ENCODE measurements around the gene ARHGAP26. TPM values are rescaled to one million over a fixed set of nuclear protein-coding genes. Genes with fewer than 3 reads are reported as not detected.

ARHGAP26 gene
- total RNA-seq, 2 experiments from 2014 or later, result 10.2 to 11.0 TPM

- Mint-ChIP-seq H3K27me3 (no peaks in the 10 kb centered on the region), H3K4me1 (peaks cover 72% of the 10 kb centered on the region), H3K9me3 (peaks cover 5% of the 10 kb centered on the region), H3K36me3 (peaks cover 32% of the 10 kb centered on the region), H3K4me3 (peak overlapping the region; percentile 12), H3K27ac (peak overlapping the region; percentile 91)
- no peak for DNase-seq
Observed at GRCh38 chr5:143008032-143008431, 237.9 kb downstream of the ARHGAP26 start.

- H3K4me1 Mint-ChIP-seq, result peaks cover 69% of the 10 kb centered on the region
- H3K4me3 Mint-ChIP-seq, result no peak overlapping the region
- H3K27ac Mint-ChIP-seq, result peak overlapping the region; percentile 91
- peak; percentile 79 for DNase-seq
- peaks cover 29% of the 10 kb centered on the region for H3K36me3 Mint-ChIP-seq
- no peaks in the 10 kb centered on the region for H3K27me3 Mint-ChIP-seq
- H3K9me3 Mint-ChIP-seq, result peaks cover 2% of the 10 kb centered on the region
Observed at GRCh38 chr5:143008809-143009521, 238.8 kb downstream of the ARHGAP26 start.

GRCh38 chr5:143010351-143010750 lies 240.2 kb downstream of the ARHGAP26 start:
- Mint-ChIP-seq H3K4me3 (no peak overlapping the region), H3K27ac (peak overlapping the region; percentile 91), H3K4me1 (peaks cover 58% of the 10 kb centered on the region), H3K9me3 (peaks cover 2% of the 10 kb centered on the region), H3K36me3 (peaks cover 37% of the 10 kb centered on the region), H3K27me3 (no peaks in the 10 kb centered on the region)
- DNase-seq, result no peak

- no peak overlapping the region for H3K4me3 Mint-ChIP-seq
- no peaks in the 10 kb centered on the region for H3K27me3 Mint-ChIP-seq
- peaks cover 52% of the 10 kb centered on the region for H3K4me1 Mint-ChIP-seq
- no peak for DNase-seq
- peaks cover 2% of the 10 kb centered on the region for H3K9me3 Mint-ChIP-seq
- H3K36me3 Mint-ChIP-seq, result peaks cover 42% of the 10 kb centered on the region
- peak overlapping the region; percentile 81 for H3K27ac Mint-ChIP-seq
Observed at GRCh38 chr5:143011585-143011984, 241.4 kb downstream of the ARHGAP26 start.

- peaks cover 48% of the 10 kb centered on the region for H3K36me3 Mint-ChIP-seq
- H3K9me3 Mint-ChIP-seq, result peaks cover 11% of the 10 kb centered on the region
- H3K27me3 Mint-ChIP-seq, result no peaks in the 10 kb centered on the region
- DNase-seq, result no peak
- no peak overlapping the region for H3K27ac Mint-ChIP-seq
- no peak overlapping the region for H3K4me3 Mint-ChIP-seq
- peaks cover 43% of the 10 kb centered on the region for H3K4me1 Mint-ChIP-seq
Observed at GRCh38 chr5:143013176-143013891, 243.2 kb downstream of the ARHGAP26 start.

- Mint-ChIP-seq H3K4me3 (no peak overlapping the region), H3K9me3 (peaks cover 11% of the 10 kb centered on the region), H3K27me3 (no peaks in the 10 kb centered on the region), H3K36me3 (peaks cover 52% of the 10 kb centered on the region), H3K4me1 (peaks cover 37% of the 10 kb centered on the region), H3K27ac (peak overlapping the region; percentile 63)
- DNase-seq, result peak; percentile 45
Observed at GRCh38 chr5:143014017-143014651, 244.0 kb downstream of the ARHGAP26 start.

- no peak overlapping the region for H3K27ac Mint-ChIP-seq
- H3K36me3 Mint-ChIP-seq, result peaks cover 50% of the 10 kb centered on the region
- no peak overlapping the region for H3K4me3 Mint-ChIP-seq
- H3K9me3 Mint-ChIP-seq, result peaks cover 9% of the 10 kb centered on the region
- no peaks in the 10 kb centered on the region for H3K27me3 Mint-ChIP-seq
- DNase-seq, result peak; percentile 36
- H3K4me1 Mint-ChIP-seq, result peaks cover 31% of the 10 kb centered on the region
Observed at GRCh38 chr5:143016777-143017516, 246.8 kb downstream of the ARHGAP26 start.

GRCh38 chr5:143017541-143017940 lies 247.4 kb downstream of the ARHGAP26 start:
- H3K27ac Mint-ChIP-seq, result no peak overlapping the region
- DNase-seq, result no peak
- H3K4me3 Mint-ChIP-seq, result no peak overlapping the region
- peaks cover 33% of the 10 kb centered on the region for H3K4me1 Mint-ChIP-seq
- peaks cover 9% of the 10 kb centered on the region for H3K9me3 Mint-ChIP-seq
- H3K36me3 Mint-ChIP-seq, result peaks cover 50% of the 10 kb centered on the region
- no peaks in the 10 kb centered on the region for H3K27me3 Mint-ChIP-seq

- peaks cover 37% of the 10 kb centered on the region for H3K4me1 Mint-ChIP-seq
- H3K27ac Mint-ChIP-seq, result no peak overlapping the region
- no peak overlapping the region for H3K4me3 Mint-ChIP-seq
- no peak for DNase-seq
- peaks cover 50% of the 10 kb centered on the region for H3K36me3 Mint-ChIP-seq
- H3K9me3 Mint-ChIP-seq, result peaks cover 9% of the 10 kb centered on the region
- H3K27me3 Mint-ChIP-seq, result no peaks in the 10 kb centered on the region
Observed at GRCh38 chr5:143017992-143018391, 247.8 kb downstream of the ARHGAP26 start.

GRCh38 chr5:143019157-143019556 lies 249.0 kb downstream of the ARHGAP26 start:
- DNase-seq, result no peak
- no peaks in the 10 kb centered on the region for H3K27me3 Mint-ChIP-seq
- H3K27ac Mint-ChIP-seq, result peak overlapping the region; percentile 44
- peaks cover 47% of the 10 kb centered on the region for H3K36me3 Mint-ChIP-seq
- no peak overlapping the region for H3K4me3 Mint-ChIP-seq
- peaks cover 9% of the 10 kb centered on the region for H3K9me3 Mint-ChIP-seq
- H3K4me1 Mint-ChIP-seq, result peaks cover 40% of the 10 kb centered on the region

- peaks cover 9% of the 10 kb centered on the region for H3K9me3 Mint-ChIP-seq
- H3K27me3 Mint-ChIP-seq, result no peaks in the 10 kb centered on the region
- peaks cover 41% of the 10 kb centered on the region for H3K36me3 Mint-ChIP-seq
- no peak overlapping the region for H3K4me3 Mint-ChIP-seq
- DNase-seq, result no peak
- peaks cover 46% of the 10 kb centered on the region for H3K4me1 Mint-ChIP-seq
- peak overlapping the region; percentile 73 for H3K27ac Mint-ChIP-seq
Observed at GRCh38 chr5:143019614-143020515, 249.7 kb downstream of the ARHGAP26 start.

- Mint-ChIP-seq H3K36me3 (peaks cover 34% of the 10 kb centered on the region), H3K4me3 (no peak overlapping the region), H3K27ac (peak overlapping the region; percentile 22), H3K4me1 (peaks cover 57% of the 10 kb centered on the region), H3K27me3 (no peaks in the 10 kb centered on the region), H3K9me3 (peaks cover 9% of the 10 kb centered on the region)
- no peak for DNase-seq
Observed at GRCh38 chr5:143021595-143021994, 251.4 kb downstream of the ARHGAP26 start.

GRCh38 chr5:143023411-143024096 lies 253.4 kb downstream of the ARHGAP26 start:
- Mint-ChIP-seq H3K4me3 (no peak overlapping the region), H3K36me3 (peaks cover 18% of the 10 kb centered on the region)

More at GRCh38 chr5:143023411-143024096, 253.4 kb downstream of the ARHGAP26 start:
- H3K27me3 Mint-ChIP-seq, result no peaks in the 10 kb centered on the region
- no peaks in the 10 kb centered on the region for H3K9me3 Mint-ChIP-seq
- DNase-seq, result peak; percentile 55
- peak overlapping the region; percentile 87 for H3K27ac Mint-ChIP-seq
- peaks cover 55% of the 10 kb centered on the region for H3K4me1 Mint-ChIP-seq
